Kidney capillary endothelial cell (primary cell): ENCODE results near the gene RAB20.

Experiments
- DNase-seq: peaks from one replicate; pipeline ENCODE4 v3.0.0-alpha.2; 2018; ENCODE audit warnings: low spot score

Gene RAB20

DNA sequence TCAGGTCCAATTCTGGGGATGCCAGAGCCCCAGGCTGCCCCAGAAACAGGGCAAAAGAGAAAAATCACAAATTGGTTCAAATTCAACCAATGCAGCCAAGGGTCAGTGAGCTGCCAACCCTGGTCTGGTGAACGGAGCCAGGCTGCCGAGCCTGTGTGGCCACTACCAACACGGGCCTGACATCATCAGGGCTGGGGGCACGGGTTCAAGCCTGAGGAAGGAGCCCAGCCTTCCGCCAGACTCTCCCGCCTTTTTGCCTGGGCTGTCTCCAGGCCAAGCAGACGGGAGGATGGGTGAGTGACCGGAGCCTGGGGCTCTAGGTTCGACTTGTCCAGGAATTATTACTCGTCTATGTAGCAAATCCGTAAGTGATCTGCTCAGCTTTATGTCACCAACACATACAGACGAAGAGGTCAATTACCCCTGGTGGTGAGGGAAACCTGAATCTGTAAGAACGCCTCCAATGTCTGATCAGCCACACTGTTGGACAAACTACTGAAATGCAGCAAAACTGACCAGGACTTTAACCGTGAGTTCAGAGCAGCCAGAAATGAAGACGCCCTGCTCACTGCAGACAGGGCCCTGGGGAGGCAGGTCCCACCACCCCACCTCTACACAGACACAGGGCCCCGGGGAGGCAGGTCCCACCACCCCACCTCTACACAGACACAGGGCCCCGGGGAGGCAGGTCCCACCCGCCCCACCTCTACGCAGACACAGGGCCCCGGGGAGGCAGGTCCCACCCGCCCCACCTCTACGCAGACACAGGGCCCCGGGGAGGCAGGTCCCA is 31.8 kb downstream of the RAB20 start:
- DNase-seq = no peak

DNA sequence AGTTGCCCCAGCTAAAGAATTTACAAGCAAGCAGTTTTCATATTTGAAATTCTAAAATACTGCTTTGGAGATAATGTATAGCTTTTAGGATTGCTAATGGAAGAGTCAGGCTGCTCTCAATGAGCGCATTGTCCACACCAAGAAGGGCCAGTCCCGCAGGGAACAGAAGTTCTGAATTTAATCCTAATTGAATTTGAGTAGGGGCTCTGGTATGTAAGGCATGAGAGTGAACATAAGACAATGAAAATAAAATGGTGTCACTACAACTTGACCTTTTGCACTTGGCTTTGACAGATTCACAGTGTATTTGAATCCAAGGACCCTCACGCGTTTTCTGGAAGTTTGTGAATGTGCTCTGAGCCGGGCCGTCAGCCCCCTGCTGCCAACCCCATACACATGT is 32.6 kb downstream of the RAB20 start:
- no peak for DNase-seq

DNA sequence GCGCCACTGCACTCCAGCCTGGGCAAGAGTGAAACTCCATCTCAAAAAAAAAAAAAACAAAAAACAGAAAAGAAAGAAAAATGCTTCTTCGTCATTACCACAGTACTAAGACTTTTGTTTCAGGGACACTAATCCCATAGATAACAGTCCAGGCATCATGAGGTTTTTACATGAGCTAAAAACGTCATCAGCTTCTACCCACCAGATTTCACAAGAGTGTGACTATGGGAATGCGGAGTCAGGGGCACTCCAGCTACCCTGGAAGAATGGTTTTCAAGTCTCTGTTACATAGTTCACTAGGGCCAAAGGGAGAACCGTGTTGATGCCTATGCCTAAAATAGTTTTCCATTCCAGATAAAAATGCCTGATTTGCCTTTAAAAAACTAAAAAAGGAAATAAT is 33.2 kb downstream of the RAB20 start:
- no peak for DNase-seq

DNA sequence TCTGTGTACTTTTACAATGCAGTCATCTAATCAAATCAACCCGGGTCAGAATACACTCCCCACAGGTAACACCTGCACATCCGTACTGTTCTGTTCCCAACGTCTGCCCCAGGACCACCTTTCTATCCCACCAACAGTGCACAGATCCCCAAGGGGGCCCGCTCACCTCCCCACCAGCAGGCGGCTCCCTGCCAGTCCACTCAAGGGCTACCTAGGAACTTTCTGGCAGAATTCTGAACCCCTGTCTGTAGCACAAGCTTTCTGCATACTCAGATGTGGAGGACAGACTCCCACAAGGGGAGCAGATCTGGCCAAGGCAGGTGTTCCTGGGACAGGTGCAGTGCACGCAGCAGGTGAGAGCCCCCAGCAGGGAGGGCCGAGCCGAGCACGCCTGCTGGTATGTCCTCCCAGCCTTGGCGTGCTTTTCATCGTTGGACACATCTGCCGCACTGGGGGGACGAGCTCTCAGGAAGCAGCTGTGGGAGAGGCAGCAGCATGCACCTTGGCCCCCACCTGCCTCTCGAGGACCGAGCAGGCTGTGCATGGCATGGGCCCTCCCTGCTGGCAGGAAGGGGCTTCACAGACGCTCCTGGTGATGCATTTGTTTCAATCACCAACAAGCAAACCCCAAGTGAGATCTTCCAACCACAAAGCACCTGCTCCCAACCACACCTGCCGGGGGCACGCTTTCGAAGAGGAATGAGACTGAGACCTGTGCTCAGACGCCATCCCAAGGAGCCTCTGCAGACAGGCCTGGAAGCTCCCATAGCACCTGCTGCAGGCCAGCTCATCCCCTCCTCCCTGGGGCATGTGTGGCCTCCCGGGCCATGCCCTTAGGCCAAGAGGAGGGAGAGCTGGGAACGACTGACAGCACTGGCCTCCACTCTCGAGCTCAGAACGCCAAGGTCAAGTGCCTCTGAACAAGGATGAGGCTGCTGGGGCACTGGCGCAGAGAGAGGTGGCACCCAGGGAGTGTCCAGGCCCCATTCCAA is 35.9 kb downstream of the RAB20 start:
- no peak for DNase-seq

DNA sequence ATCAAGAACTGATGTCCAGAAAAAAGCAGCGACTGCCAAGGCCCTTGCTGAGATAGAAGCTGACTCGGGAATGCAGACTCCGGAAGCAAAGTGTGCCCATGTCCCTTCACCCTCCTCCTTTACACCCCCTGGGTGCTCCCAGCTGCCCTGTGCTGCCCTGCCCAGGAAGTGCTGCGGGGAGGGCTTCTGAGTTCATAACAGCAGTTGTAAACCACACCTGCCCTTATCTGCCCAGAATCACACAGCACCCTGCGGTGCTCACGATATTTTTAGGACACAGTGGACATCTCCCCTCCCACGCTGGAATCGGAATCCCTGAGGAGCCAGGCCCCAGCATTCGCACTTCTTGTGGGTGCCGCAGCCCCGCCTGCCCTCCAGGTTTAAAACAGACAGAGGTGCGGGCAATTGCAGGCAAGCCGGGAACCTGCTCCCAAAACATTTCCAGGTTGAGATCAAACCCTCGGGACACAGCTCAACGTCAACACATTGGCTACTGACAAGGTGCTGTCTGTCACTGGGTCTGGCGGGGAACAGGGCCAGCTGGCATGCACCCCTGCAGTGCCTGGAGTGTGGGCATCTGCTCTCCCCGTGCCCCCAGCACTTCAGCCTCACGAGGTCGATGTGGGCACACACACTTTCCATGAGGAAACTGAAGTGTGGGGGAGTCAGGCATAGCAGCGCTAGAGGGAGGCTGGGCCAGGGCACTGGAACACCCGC is 36.8 kb downstream of the RAB20 start:
- no peak for DNase-seq

DNA sequence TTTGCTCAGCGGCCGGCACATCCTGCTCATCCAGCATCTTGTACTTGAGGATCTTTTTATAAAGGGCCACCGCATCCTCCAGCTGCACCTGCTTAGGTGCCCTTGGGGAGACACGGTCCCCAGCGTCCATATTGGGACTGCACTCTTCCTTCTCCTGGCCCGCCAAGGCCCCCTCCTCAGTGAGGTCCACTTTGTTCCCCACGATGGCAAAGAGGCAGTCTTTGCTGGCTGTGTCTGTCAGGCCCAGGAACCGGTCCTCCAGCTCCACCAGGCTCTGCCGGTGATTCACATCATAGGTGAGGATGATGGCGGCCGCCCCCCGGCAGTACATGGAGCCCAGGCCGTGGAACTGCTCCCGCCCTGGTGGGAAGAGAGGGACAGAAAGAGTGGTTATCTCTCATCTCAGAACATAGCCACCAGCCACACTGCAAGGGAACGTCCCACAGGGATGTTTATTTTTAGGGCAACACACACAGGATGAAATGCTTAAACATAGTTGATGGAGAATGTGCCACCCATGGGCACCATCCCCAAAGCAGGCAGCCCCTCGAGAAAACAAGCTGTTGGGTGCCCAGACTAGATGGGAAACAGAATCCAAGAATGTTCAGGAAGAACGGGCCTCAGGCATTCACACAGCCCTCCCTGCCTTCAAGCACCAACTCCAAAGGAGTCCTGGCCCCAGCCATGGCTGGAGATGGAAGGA is 37.5 kb downstream of the RAB20 start:
- no peak for DNase-seq

DNA sequence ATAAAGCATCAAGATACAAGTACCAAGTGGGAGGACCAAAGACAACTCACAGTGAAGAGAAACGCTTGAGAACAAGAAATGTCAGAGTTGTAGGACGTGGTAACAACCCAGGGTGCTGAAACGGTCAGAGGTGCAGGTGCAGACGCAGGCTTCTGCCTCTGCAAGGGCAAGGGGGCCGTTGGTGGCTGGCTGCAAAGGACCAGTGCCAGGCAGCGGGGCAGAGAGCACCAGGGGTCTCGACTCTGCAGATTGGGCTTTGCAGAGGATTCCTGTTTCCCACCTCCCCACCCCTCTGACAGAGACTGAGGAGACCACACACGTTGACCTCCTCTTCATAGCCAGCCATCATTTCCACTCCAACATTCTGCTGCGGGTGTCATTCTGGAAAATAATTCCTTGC is 38.3 kb downstream of the RAB20 start:
- DNase-seq = no peak

DNA sequence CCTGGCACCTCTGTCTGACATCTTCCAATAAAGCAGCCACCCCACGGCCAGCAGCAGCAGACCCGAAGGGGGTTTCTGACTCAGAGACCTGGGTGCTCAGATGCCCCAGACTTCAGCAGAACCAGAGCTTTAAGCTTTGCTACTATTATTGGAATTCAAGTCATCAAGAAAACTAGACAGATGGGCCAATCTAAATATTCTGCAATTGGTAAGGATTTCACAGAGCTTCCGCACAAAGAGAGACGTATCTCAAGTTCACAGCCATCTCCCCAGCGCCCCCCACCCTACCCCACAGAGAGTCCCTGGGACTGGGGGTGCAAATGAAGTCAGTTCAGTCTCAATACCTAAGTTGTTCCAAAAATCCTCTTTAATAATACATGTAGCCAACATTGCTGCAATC is 38.8 kb downstream of the RAB20 start:
- DNase-seq = no peak

DNA sequence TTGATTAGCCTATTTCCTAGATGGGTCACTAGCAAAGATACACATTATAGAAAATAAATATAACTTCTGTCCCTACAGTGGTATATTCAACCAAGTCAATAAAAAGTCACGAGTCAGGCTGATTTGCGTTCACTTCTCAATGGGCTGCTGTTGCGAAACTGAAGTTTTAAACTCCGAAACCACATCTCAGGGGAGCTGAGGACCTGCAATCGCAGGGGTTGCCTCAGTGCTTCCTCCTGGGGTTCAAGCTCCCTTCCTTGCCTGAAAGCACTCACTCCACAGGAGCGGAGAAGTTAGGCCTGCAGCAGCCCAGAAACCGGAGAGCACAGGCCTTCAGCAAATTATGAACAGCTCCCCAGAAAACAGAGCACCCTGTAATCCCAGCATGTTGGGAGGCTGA is 39.6 kb downstream of the RAB20 start:
- DNase-seq = no peak

DNA sequence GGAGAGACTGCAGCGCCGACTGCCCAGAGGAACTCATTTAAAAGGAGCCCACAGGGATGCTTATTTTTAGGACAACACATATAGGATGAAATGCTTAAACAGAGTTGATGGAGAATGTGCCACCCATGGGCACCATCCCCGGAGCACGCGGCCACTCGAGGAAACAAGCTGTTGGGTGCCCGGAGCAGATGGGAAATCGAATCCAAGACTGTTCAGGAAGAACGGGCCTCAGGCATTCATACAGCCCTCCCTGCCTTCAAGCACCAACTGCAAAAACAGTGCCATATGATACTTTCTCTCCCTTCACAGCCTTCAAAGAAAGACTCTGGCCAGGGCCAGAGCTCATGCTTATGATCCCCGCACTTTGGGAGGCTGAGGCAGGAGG is 40.2 kb downstream of the RAB20 start:
- DNase-seq = no peak

DNA sequence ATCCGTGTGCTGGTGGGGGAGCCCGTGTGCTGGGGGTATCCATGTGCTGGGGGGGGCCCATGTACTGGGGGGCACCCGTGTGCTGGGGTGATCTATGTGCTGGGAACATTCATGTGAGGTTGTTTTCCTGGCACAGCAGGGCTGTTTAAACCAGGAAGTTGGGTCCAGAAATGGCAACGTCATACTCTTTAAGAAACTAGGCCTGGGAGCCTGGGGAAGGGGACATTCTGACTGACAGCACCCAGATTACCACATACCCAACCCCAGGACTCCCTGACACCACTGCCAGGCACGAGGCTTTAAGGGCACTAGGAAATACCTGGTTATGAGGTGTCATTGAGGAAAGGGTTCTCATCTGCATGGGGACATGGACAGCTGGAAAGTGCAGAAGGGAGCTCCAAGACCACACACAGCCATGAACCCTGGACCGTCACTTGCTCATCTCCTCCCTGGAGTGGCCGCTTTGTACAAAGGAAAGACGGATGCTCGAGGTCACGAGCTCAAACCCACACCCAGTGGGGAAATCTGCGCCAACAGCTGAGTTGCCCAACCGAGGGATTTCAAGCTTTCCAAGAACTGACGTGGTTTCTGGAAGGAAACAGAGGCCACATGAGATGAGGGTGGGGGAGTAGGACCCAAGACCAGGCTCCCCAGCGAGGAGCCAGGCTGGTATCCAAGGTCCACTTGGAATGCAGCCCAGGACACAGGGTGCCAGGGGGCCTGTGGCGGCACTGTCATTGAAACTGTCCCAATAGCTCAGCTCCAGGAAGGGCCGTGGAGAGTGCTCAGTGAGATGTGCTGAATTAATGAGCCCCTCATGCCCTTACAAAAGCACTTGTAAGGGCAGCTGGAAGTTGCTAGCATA is 40.9 kb downstream of the RAB20 start:
- no peak for DNase-seq

DNA sequence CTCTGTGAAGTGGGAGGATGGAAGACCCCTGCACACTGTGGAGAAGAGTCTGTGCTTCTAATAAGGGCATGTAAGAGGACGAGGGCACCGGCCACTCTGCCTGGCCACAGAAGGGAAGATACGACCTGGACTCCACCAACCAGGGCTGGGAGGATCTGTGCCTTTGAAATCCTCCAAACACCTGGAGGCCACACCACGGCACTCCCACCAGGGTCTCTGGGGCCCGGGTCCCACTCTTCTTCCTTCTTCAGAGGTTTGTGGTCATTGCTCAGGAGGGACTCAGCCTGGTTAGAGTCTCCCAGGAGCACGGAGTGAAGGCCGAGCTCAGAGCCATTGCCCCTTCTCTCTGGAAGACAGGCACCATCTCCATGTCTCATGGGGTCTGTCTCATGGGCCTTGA is 42.0 kb downstream of the RAB20 start:
- DNase-seq = no peak

DNA sequence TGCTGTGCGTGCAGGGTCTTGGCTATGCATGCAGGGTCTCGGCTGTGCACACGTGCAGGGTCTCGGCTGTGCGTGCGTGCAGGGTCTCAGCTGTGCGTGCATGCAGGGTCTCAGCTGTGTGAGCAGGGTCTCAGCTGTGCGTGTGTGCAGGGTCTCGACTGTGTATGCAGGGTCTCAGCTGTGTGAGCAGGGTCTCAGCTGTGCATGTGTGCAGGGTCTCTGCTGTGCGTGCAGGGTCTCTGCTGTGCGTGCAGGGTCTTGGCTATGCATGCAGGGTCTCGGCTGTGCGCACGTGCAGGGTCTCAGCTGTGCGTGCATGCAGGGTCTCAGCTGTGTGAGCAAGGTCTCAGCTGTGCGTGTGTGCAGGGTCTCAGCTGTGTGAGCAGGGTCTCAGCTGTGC is 42.5 kb downstream of the RAB20 start:
- DNase-seq = no peak

DNA sequence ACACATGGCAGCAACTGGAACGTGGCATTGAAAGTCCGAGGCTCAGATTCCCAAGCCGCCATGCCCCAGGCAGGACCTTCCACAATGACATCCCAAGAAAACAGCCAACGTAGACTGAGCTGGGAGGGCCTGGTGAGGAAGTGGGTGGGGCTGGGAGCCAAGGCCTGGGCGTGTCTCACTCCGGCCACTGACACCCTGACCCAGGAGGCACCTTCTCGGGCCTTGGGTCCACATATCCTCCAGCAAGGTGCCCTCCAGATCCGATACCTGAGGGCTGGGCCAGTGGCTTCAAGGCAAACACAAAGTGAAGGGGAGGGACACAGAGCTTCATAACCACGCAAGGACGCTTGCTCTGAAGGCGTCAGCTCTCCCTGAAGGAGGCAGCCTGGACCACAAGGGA is 43.0 kb downstream of the RAB20 start:
- DNase-seq = no peak

DNA sequence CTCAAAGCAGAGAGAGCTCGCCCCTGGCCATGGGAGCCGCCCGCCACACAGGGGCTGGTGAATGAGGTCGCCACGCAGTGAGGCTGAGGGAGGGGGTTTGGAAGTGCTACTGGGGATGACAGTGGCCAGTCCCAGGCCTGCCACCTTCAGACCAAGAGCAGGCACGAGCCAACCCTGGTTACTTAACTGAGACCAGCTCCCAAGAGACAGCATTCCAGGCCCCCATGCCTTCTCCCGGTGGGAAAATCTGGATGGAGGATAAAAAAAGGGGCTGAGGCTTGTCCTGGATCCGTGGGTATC is 43.3 kb downstream of the RAB20 start:
- no peak for DNase-seq

DNA sequence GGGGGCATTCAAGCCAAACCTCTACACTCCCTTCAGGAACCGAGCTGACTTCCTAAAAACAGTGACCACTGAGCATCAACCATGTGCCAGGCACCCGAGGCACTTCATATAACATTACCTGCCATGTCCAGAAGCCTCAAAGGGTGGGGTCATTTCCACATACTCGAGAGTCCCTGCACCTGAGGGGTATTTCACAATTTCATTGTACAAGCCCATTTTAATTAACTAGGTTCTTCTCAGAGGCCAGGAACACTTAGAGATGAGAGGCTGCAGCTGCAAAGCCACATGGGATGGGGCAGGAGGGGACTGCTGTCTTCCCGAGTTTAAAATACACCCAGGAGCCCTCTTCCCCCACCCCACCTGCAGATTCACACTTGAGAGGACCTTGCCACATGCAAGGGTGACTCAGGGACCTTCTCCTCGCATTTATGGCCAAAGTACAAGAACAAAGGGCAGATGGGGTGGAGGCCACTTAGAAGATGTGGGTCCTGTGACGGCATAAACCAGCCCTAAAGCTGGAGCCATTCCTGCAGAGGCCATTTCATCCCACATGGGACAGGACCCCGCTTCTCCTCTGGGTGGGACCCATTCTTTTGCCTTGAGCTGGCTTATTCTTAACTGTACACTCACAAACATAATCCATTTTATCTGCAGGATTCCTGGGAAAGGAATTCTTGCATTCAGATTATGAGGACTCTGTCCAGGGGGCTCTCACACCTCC is 43.9 kb downstream of the RAB20 start:
- no peak for DNase-seq

DNA sequence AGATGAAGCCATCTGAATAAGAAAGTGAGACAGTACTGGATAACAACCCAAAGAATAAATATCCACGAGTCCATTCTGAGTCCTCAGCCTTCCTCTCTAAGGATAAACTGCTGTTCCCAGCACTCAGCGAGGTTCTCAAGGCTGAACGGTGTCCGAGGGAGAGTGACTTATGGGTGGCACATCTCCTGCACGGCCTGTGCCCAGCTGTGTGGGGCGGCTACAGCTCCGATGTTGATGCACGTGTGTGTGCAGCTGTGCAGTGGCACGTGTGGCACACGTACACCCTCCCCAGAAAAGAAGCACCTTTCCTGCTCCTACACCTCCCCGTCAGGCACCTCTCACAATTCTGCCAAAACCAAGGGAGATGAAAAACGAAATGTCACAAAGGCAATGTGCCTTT is 45.0 kb downstream of the RAB20 start:
- no peak for DNase-seq

DNA sequence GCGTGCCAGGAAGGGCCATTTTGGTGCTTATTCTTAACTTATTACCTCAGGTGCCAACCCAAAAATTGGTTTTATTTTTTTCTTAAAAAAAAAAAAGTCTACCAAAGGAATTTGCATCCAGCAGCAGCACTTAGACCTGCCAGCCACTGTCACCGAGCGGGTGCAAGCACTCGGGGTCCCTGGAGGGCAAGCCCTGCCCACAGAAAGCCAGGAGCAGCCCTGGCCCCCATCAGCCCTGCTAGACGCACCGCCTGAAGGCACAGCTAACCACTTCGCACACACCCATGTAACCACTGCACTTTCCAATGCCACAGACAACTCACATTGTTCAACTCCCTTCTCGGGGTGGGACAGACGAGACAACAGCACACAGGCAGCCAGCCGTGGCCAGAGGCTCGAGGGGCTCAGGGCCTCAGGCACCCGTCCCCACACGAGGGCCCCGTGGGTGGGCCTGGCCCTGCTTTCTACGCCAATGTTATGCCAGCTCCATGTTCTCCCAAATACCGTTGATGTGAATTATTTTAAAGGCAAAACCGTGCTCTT is 49.3 kb downstream of the RAB20 start:
- DNase-seq = no peak

DNA sequence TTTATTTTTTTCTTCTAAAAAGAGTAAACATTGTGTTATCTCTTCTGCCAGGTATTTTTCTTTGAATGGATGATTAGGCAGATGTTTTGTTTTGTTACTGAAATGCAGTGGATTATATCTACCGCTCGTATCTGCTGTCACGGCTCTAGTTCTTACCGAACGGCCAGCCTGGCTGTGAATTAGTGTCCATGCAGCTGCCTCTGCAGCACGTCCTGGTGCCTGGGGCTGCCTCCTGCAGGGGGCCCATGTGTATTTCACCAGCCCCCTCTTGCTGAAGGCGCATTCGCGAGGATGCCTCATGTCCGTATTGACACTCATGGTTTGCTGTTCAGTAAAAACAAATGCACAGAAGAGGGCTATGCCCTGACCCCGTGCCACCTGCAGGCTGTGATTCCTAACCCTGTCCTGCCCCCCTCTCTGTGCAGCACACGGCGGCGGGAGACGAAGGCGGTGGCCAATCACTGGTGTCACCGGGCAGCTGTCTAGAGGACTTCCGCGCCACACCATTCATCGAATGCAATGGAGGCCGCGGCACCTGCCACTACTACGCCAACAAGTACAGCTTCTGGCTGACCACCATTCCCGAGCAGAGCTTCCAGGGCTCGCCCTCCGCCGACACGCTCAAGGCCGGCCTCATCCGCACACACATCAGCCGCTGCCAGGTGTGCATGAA is 49.9 kb downstream of the RAB20 start:
- no peak for DNase-seq
